HepG2 (cell line): ENCODE measurements around the gene USP36. TPM values are rescaled to one million over a fixed set of nuclear protein-coding genes. Genes with fewer than 3 reads are reported as not detected.

Experiments
- FIP1L1 ChIP-seq: fragments of 200-400 bp; formaldehyde crosslinking; IDR thresholded peaks from 2 replicates; pipeline ENCODE4 v1.6.1; 2018; ENCODE audit warnings: low read depth, mild to moderate bottlenecking, low read length, moderate library complexity, borderline replicate concordance; ENCODE audit not compliant: insufficient read depth
- GABPB1 ChIP-seq: IDR thresholded peaks from 2 replicates; pipeline ENCODE4 v1.6.1; 2016; ENCODE audit warnings: mild to moderate bottlenecking, missing genetic modification reagents, moderate library complexity, missing compliant biosample characterization
- HOXD1 ChIP-seq: sonication (generic); formaldehyde crosslinking; IDR thresholded peaks from 2 replicates; pipeline ENCODE4 v1.5.0; 2020; ENCODE audit warnings: missing genetic modification reagents
- IRX3 ChIP-seq: sonication (generic); formaldehyde crosslinking; IDR thresholded peaks from 2 replicates; pipeline ENCODE4 v1.8.1; 2023; ENCODE audit warnings: mild to moderate bottlenecking, low read depth, missing genetic modification reagents, borderline replicate concordance
- KLF12 ChIP-seq: sonication (generic); formaldehyde crosslinking; IDR thresholded peaks from 2 replicates; pipeline ENCODE4 v1.4.0; 2020; ENCODE audit warnings: missing genetic modification reagents, borderline replicate concordance
- SAP130 ChIP-seq: IDR thresholded peaks from 2 replicates; pipeline ENCODE4 v1.6.1; 2016; ENCODE audit warnings: low read depth
- SIN3A ChIP-seq: IDR thresholded peaks from 2 replicates; pipeline ENCODE4 v1.6.1; 2011; ENCODE audit warnings: low read depth, mild to moderate bottlenecking, control low read depth, low read length, borderline replicate concordance
- STAT5B ChIP-seq: sonication (generic); formaldehyde crosslinking; IDR thresholded peaks from 2 replicates; pipeline ENCODE4 v1.4.0; 2020; ENCODE audit warnings: missing genetic modification reagents
- ZFX ChIP-seq: sonication (generic); formaldehyde crosslinking; IDR thresholded peaks from 2 replicates; pipeline ENCODE4 v1.4.0; 2020; ENCODE audit warnings: mild to moderate bottlenecking, low read depth, missing genetic modification reagents, moderate library complexity
- ZNF256 ChIP-seq: sonication (generic); formaldehyde crosslinking; conservative IDR thresholded peaks from 2 replicates; pipeline ENCODE4 v1.4.0; 2020; ENCODE audit warnings: missing genetic modification reagents
- ZNF292 ChIP-seq: sonication (generic); formaldehyde crosslinking; IDR thresholded peaks from 2 replicates; pipeline ENCODE4 v1.8.1; 2022; ENCODE audit warnings: mild to moderate bottlenecking, low read depth, missing genetic modification reagents, borderline replicate concordance
- ZNF383 ChIP-seq: sonication (generic); formaldehyde crosslinking; IDR thresholded peaks from 2 replicates; pipeline ENCODE4 v1.4.0; 2020; ENCODE audit warnings: missing genetic modification reagents, mild to moderate bottlenecking, borderline replicate concordance
- ZNF607 ChIP-seq: sonication (generic); formaldehyde crosslinking; IDR thresholded peaks from 2 replicates; pipeline ENCODE4 v1.5.1; 2020; ENCODE audit warnings: missing genetic modification reagents, mild to moderate bottlenecking, borderline replicate concordance
- ZNF737 ChIP-seq: sonication (generic); formaldehyde crosslinking; IDR thresholded peaks from 2 replicates; pipeline ENCODE4 v1.5.0; 2020; ENCODE audit warnings: missing genetic modification reagents, mild to moderate bottlenecking, borderline replicate concordance
- ZNF746 ChIP-seq: sonication (generic); formaldehyde crosslinking; IDR thresholded peaks from 2 replicates; pipeline ENCODE4 v1.8.0; 2022; ENCODE audit warnings: mild to moderate bottlenecking, missing genetic modification reagents
- polyA plus RNA-seq, 8 experiments: library from polyadenylated mRNA; depleted of rRNA in 3 of 8; stranded (reverse) in 7 of 8; unstranded in 1 of 8; fragments of >200 nt; fragmentation: Illumina TruSeq in 4 of 8; extraction: Trizol in 4 of 8; gene quantifications; 2 replicates each; pipeline versions ENCODE4 v1.2.1 to v1.2.3, GENCODE V29; 2011 to 2016; ENCODE audit warnings: low read depth in 4 of 8, missing spikeins in 1 of 8, mixed read lengths in 1 of 8; ENCODE audit not compliant: insufficient read depth in 1 of 8
- total RNA-seq, 5 experiments: library from RNA; depleted of rRNA; stranded (reverse); fragments of >200 nt; fragmentation: Illumina TruSeq; extraction: Trizol; gene quantifications; 2 replicates each; pipeline ENCODE4 v1.2.3, GENCODE V29; 2016; ENCODE audit warnings: low read depth in 1 of 5
- TF ChIP-seq, protein P1 (sequence below): sonication (generic); formaldehyde crosslinking; IDR thresholded peaks from 2 replicates; pipeline ENCODE4 v1.5.1; 2020; ENCODE audit warnings: mild to moderate bottlenecking, missing genetic modification reagents, borderline replicate concordance
- TF ChIP-seq, protein P2 (sequence below): sonication (generic); formaldehyde crosslinking; IDR thresholded peaks from 2 replicates; pipeline ENCODE4 v1.5.0; 2020; ENCODE audit warnings: missing genetic modification reagents
- TF ChIP-seq, protein P3 (sequence below): sonication (generic); formaldehyde crosslinking; IDR thresholded peaks from 2 replicates; pipeline ENCODE4 v1.4.0; 2020; ENCODE audit warnings: missing genetic modification reagents

The USP36 gene
- total and polyA plus RNA-seq, 2 of the 13 experiments (the other 11 are each of a cell fraction or from before 2014, with no cell fraction given): 29.6 to 45.9 TPM

GRCh38 chr17:78839762-78840529, 668 bp downstream of the USP36 start (continued):
- TF ChIP-seq, protein P1, sequence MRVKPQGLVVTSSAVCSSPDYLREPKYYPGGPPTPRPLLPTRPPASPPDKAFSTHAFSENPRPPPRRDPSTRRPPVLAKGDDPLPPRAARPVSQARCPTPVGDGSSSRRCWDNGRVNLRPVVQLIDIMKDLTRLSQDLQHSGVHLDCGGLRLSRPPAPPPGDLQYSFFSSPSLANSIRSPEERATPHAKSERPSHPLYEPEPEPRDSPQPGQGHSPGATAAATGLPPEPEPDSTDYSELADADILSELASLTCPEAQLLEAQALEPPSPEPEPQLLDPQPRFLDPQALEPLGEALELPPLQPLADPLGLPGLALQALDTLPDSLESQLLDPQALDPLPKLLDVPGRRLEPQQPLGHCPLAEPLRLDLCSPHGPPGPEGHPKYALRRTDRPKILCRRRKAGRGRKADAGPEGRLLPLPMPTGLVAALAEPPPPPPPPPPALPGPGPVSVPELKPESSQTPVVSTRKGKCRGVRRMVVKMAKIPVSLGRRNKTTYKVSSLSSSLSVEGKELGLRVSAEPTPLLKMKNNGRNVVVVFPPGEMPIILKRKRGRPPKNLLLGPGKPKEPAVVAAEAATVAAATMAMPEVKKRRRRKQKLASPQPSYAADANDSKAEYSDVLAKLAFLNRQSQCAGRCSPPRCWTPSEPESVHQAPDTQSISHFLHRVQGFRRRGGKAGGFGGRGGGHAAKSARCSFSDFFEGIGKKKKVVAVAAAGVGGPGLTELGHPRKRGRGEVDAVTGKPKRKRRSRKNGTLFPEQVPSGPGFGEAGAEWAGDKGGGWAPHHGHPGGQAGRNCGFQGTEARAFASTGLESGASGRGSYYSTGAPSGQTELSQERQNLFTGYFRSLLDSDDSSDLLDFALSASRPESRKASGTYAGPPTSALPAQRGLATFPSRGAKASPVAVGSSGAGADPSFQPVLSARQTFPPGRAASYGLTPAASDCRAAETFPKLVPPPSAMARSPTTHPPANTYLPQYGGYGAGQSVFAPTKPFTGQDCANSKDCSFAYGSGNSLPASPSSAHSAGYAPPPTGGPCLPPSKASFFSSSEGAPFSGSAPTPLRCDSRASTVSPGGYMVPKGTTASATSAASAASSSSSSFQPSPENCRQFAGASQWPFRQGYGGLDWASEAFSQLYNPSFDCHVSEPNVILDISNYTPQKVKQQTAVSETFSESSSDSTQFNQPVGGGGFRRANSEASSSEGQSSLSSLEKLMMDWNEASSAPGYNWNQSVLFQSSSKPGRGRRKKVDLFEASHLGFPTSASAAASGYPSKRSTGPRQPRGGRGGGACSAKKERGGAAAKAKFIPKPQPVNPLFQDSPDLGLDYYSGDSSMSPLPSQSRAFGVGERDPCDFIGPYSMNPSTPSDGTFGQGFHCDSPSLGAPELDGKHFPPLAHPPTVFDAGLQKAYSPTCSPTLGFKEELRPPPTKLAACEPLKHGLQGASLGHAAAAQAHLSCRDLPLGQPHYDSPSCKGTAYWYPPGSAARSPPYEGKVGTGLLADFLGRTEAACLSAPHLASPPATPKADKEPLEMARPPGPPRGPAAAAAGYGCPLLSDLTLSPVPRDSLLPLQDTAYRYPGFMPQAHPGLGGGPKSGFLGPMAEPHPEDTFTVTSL (CRISPR knock-in tag): 0 out of 2 replicates have a peak, but pooled peaks have one; percentile 22
- TF ChIP-seq ZNF292 (CRISPR knock-in tag) (0 out of 2 replicates have a peak, but pooled peaks have one; percentile 33), ZFX (CRISPR knock-in tag) (0 out of 2 replicates have a peak, but pooled peaks have one; percentile 38), FIP1L1 (no peak), ZNF383 (CRISPR knock-in tag) (peak; percentile 87; the same call in 1 of the 2 replicates), STAT5B (CRISPR knock-in tag) (0 out of 2 replicates have a peak, but pooled peaks have one; percentile 18), ZNF737 (CRISPR knock-in tag) (0 out of 2 replicates have a peak, but pooled peaks have one; percentile 40), ZNF256 (CRISPR knock-in tag) (0 out of 2 replicates have a peak, but pooled peaks have one; percentile 72), SAP130 (peak; percentile 65; the same call in 1 of the 2 replicates), KLF12 (peak; percentile 15; the same call in 1 of the 2 replicates), HOXD1 (CRISPR knock-in tag) (0 out of 2 replicates have a peak, but pooled peaks have one; percentile 68), GABPB1 (CRISPR knock-in tag) (no peak; the same call in 1 of the 2 replicates), IRX3 (no peak), ZNF607 (CRISPR knock-in tag) (peak; percentile 47; the same call in 1 of the 2 replicates), ZNF746 (peak; percentile 15; the same call in 1 of the 2 replicates), SIN3A (peak; percentile 18; the same call in 1 of the 2 replicates)
- TF ChIP-seq, protein P2, sequence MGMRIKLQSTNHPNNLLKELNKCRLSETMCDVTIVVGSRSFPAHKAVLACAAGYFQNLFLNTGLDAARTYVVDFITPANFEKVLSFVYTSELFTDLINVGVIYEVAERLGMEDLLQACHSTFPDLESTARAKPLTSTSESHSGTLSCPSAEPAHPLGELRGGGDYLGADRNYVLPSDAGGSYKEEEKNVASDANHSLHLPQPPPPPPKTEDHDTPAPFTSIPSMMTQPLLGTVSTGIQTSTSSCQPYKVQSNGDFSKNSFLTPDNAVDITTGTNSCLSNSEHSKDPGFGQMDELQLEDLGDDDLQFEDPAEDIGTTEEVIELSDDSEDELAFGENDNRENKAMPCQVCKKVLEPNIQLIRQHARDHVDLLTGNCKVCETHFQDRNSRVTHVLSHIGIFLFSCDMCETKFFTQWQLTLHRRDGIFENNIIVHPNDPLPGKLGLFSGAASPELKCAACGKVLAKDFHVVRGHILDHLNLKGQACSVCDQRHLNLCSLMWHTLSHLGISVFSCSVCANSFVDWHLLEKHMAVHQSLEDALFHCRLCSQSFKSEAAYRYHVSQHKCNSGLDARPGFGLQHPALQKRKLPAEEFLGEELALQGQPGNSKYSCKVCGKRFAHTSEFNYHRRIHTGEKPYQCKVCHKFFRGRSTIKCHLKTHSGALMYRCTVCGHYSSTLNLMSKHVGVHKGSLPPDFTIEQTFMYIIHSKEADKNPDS (CRISPR knock-in tag): peak; percentile 67; the same call in 1 of the 2 replicates
- TF ChIP-seq, protein P3, sequence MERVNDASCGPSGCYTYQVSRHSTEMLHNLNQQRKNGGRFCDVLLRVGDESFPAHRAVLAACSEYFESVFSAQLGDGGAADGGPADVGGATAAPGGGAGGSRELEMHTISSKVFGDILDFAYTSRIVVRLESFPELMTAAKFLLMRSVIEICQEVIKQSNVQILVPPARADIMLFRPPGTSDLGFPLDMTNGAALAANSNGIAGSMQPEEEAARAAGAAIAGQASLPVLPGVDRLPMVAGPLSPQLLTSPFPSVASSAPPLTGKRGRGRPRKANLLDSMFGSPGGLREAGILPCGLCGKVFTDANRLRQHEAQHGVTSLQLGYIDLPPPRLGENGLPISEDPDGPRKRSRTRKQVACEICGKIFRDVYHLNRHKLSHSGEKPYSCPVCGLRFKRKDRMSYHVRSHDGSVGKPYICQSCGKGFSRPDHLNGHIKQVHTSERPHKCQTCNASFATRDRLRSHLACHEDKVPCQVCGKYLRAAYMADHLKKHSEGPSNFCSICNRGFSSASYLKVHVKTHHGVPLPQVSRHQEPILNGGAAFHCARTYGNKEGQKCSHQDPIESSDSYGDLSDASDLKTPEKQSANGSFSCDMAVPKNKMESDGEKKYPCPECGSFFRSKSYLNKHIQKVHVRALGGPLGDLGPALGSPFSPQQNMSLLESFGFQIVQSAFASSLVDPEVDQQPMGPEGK (CRISPR knock-in tag): peak; percentile 34; the same call in 1 of the 2 replicates
